GM13976 (cell line): ENCODE data around the gene HOXB2.

Experiments
- DNase-seq: peaks from one replicate; pipeline ENCODE4 v3.0.0; 2012; ENCODE audit warnings: low spot score
- CTCF ChIP-seq: IDR thresholded peaks from 2 replicates; pipeline ENCODE4 v1.5.1; 2012; ENCODE audit warnings: borderline replicate concordance, mild to moderate bottlenecking; ENCODE audit not compliant: insufficient read depth; ENCODE audit errors: extremely low read depth, missing control alignments, control extremely low read depth
- in situ Hi-C: fragments of 300-500 bp; cut with MboI; formaldehyde crosslinking; loops from one replicate; pipeline ENCODE4 v1.12.0; 2022; ENCODE audit warnings: low sequenced_read_pairs, mixed read lengths, inconsistent platforms; ENCODE audit not compliant: unreplicated experiment

HOXB2 gene

GRCh38 chr17:48545022-48545375 lies at the start of gene HOXB2:
TSS of gene HOXB2 (minus strand) at chr17:48545109. CDS start at chr17:48544911, 198 bp downstream.
- DNase-seq = no peak
- in situ Hi-C loops = no loop called here

GRCh38 chr17:48593840-48594537 lies 49.1 kb upstream of the HOXB2 start:
- peak; percentile 92 for DNase-seq
- peak; percentile 97 for TF ChIP-seq CTCF
- in situ Hi-C loops = no loop called here

More at GRCh38 chr17:48545022-48545375, at the start of gene HOXB2:
- TF ChIP-seq CTCF = no peak

- no peak for DNase-seq
- in situ Hi-C loops = no loop called here
- no peak for TF ChIP-seq CTCF
These were observed 48.4 kb upstream of the HOXB2 start, which contains the start of gene HOXB5 for GRCh38 chr17:48593126-48593829. TSS of gene HOXB5 (minus strand) at chr17:48593779. CDS start at chr17:48593682, 97 bp downstream.

- in situ Hi-C loops = no loop called here
- DNase-seq = peak; percentile 58
- TF ChIP-seq CTCF = no peak
These were observed 47.7 kb upstream of the HOXB2 start for GRCh38 chr17:48592577-48592976.

- TF ChIP-seq CTCF = no peak
These were observed 47.2 kb upstream of the HOXB2 start for GRCh38 chr17:48592057-48592514.

GRCh38 chr17:48591255-48592056 lies 46.5 kb upstream of the HOXB2 start:
- no peak for DNase-seq
- in situ Hi-C loops = no loop called here
- no peak for TF ChIP-seq CTCF

More at GRCh38 chr17:48592057-48592514, 47.2 kb upstream of the HOXB2 start:
- in situ Hi-C loops = no loop called here
- DNase-seq = no peak
